ENCODE results near the gene OR51D1.

DNA sequence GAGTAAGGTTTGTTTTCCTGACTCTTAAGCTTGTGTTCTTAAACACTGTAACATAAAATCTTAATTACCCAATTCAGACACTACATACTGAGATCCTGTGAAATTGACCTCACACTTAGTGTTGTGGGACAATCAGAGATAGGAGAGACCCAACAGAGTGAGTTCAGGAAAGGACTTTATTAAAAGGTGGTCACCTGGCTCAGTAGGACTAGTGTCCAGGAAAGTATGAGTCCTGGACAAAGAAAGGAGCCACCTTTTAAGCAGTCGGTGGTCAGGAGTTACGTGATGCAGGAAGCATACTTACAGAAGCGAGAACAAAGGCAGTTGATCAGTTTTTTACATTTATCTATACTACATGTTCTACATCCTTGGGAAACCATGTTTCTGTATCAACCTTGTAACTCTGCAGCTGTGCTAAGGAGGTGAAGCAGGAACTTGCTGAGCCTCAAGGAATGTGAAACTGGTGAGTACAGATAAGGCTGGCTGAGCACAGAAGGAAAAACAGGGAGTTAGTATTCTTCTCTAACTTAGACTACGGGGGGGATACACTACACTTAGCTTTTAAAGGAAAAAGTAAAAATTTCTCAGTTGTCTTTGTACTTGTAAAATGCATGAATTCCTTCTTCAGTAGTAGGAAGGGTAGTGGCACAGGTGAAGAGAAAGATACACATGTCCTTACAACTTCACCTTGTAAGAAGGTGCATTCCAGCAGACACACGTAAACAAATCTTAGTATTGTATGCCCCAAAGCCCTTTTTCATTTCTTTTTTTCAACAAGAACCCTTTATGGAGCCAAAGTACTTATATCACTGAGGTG, 21.6 kb downstream of the OR51D1 start:
- TF ChIP-seq CTCF (IDR thresholded peaks at IDR 0.05) (no peak), POLR2A (IDR thresholded peaks at IDR 0.05) (no peak)

Measured in testis (tissue), 2 donors.